ENCODE results near the gene PNPLA2. TPM values are rescaled to one million over a fixed set of nuclear protein-coding genes. Genes with fewer than 3 reads are reported as not detected.

The PNPLA2 gene
- total and polyA plus RNA-seq, 2 of the 8 experiments (the other 6 are each of a cell fraction or from before 2014, with no cell fraction given) = 30.9 to 62.1 TPM

DNA sequence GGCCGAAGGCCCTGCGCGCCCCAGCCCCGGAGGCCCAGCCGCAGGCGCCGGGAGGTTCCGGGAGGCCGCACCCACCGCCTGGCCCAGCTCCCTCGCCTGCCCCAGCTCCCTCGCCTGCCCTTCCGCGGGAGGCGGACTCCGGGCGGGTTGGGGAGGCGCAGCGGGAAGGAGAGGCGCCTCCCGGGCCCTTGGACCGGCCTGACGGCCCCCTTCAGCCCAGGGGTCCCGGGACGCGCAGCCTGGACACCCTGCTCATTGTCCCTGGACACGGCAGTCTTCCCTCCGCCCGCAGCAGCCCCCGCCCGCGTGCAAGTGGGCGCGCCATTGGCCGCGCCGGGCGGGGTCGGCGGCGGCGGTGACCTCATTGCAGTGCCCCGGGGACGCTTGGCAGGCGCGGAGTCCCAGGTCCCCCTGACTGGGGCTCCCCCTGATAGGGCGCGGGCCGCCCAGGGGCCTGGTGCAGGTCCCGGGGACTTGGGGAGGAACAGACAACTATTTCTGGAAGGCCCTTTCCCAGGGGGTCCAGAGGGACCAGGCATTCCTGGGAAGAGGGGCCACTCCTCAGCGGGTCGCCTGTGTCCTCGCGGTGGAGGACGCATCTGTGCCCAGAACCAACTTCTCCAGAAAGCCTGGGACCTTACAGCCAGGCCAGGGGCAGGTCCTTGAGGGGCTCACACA is 14.5 kb downstream of the PNPLA2 start (continued):
- TF ChIP-seq HDAC6 (IDR thresholded peaks at IDR 0.05; ENCODE audit: low read depth, low read length) = no peak
- no peak for TF ChIP-seq POU5F1 (IDR thresholded peaks at IDR 0.05; ENCODE audit: low read depth, low read length)
- TF ChIP-seq CEBPB (IDR thresholded peaks at IDR 0.05; ENCODE audit: low read depth, low read length) = no peak
- TF ChIP-seq BACH1 (IDR thresholded peaks at IDR 0.05; ENCODE audit: low read length) = no peak
- TF ChIP-seq EP300 (IDR thresholded peaks at IDR 0.05; ENCODE audit: borderline replicate concordance in 1 of 2, low read depth in 2 of 2, low read length in 2 of 2) = no peak
- TF ChIP-seq, protein P1, sequence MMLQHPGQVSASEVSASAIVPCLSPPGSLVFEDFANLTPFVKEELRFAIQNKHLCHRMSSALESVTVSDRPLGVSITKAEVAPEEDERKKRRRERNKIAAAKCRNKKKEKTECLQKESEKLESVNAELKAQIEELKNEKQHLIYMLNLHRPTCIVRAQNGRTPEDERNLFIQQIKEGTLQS (IDR thresholded peaks at IDR 0.05; ENCODE audit: insufficient read depth, low read depth, low read length) = no peak
- no peak for TF ChIP-seq RFX5 (IDR thresholded peaks at IDR 0.05; ENCODE audit: borderline replicate concordance, low read depth, low read length)
- TF ChIP-seq EZH2 (IDR thresholded peaks at IDR 0.05; ENCODE audit: low read depth, low read length, severe bottlenecking) = no peak
- TF ChIP-seq, protein P2, sequence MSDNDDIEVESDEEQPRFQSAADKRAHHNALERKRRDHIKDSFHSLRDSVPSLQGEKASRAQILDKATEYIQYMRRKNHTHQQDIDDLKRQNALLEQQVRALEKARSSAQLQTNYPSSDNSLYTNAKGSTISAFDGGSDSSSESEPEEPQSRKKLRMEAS (IDR thresholded peaks at IDR 0.05) = no peak
- TF ChIP-seq JUND (IDR thresholded peaks at IDR 0.05; ENCODE audit: low read length) = peak; percentile 32; the same call in 1 of the 2 replicates

All from H1 (cell line).